Upper lobe of left lung (tissue), 4 donors: ENCODE results near the gene PLCG2.

ENCODE experiments used
- EP300 ChIP-seq, 4 donors: sonication (generic); formaldehyde crosslinking; IDR thresholded peaks; one replicate each; pipeline ENCODE4 v1.5.1; 2017; ENCODE audit warnings: antibody characterized with exemption in 4 of 4, control low read depth in 2 of 4
- POLR2A ChIP-seq, 4 donors: fragments of 450-650 bp; IDR thresholded peaks; one replicate each; pipeline ENCODE4 v1.5.1; 2016 to 2017; ENCODE audit warnings: antibody characterized with exemption in 4 of 4, mild to moderate bottlenecking in 2 of 4
- POLR2AphosphoS5 ChIP-seq, 2 donors: sonication (generic); formaldehyde crosslinking; IDR thresholded peaks; one replicate each; pipeline ENCODE4 v1.5.1; 2017; ENCODE audit warnings: antibody characterized with exemption in 2 of 2
- TF ChIP-seq, protein P1 (sequence below), 6 experiments: fragments of 450-650 bp in 4 of 6; fragments of 200-600 bp in 2 of 6; sonication (generic) in 2 of 6; IDR thresholded peaks; one replicate each; pipeline ENCODE4 v1.5.1; 2016 to 2019; ENCODE audit warnings: antibody characterized with exemption in 6 of 6

DNA sequence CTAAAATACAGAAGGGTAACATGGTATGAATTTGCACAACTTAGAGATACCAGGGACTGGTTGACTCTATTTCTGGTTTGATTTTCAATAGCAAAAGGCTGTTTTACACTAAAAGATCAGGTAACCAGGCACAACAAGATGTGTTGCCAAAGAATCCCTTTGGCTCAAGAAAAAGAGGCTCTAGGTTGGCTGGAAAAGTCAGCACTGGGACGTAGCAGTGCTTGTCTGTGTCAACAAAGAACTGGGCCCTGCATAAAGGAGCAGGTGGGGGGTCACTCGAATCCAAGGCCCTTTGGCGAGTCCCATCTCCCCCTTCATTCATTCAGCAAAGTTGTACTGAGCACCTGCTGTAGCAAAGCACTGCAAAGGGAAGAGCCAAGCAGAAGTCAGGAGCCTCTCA, 213.8 kb downstream of the PLCG2 start:
- TF ChIP-seq, protein P1, sequence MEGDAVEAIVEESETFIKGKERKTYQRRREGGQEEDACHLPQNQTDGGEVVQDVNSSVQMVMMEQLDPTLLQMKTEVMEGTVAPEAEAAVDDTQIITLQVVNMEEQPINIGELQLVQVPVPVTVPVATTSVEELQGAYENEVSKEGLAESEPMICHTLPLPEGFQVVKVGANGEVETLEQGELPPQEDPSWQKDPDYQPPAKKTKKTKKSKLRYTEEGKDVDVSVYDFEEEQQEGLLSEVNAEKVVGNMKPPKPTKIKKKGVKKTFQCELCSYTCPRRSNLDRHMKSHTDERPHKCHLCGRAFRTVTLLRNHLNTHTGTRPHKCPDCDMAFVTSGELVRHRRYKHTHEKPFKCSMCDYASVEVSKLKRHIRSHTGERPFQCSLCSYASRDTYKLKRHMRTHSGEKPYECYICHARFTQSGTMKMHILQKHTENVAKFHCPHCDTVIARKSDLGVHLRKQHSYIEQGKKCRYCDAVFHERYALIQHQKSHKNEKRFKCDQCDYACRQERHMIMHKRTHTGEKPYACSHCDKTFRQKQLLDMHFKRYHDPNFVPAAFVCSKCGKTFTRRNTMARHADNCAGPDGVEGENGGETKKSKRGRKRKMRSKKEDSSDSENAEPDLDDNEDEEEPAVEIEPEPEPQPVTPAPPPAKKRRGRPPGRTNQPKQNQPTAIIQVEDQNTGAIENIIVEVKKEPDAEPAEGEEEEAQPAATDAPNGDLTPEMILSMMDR (IDR thresholded peaks at IDR 0.05): no peak
- TF ChIP-seq POLR2AphosphoS5 (IDR thresholded peaks at IDR 0.05) (no peak), EP300 (IDR thresholded peaks at IDR 0.05) (no peak), POLR2A (IDR thresholded peaks at IDR 0.05) (no peak)
